Right hindlimb (tissue), 1 donor: ENCODE data around the gene NEMP1.

ENCODE experiments used
- DNase-seq: peaks from one replicate; pipeline ENCODE4 v3.0.0-alpha.2; 2018

NEMP1 gene

GRCh38 chr12:57106021-57106708 is 27.6 kb upstream of the NEMP1 start:
- DNase-seq = no peak

GRCh38 chr12:57105011-57105753 is 26.6 kb upstream of the NEMP1 start:
- no peak for DNase-seq

GRCh38 chr12:57104292-57104910 is 25.8 kb upstream of the NEMP1 start:
- no peak for DNase-seq

GRCh38 chr12:57103856-57104255 is 25.3 kb upstream of the NEMP1 start:
- no peak for DNase-seq

- DNase-seq = no peak
Measured at GRCh38 chr12:57101892-57102695, 23.5 kb upstream of the NEMP1 start.

- DNase-seq = no peak
Measured at GRCh38 chr12:57099766-57100165, 21.2 kb upstream of the NEMP1 start.

GRCh38 chr12:57099047-57099714 is 20.6 kb upstream of the NEMP1 start:
- no peak for DNase-seq

- no peak for DNase-seq
Measured at GRCh38 chr12:57098546-57098945, 20.0 kb upstream of the NEMP1 start.

GRCh38 chr12:57097554-57097835 is 18.9 kb upstream of the NEMP1 start:
- DNase-seq = no peak

- no peak for DNase-seq
Measured at GRCh38 chr12:57096748-57097553, 18.4 kb upstream of the NEMP1 start.

- no peak for DNase-seq
Measured at GRCh38 chr12:57096099-57096572, 17.5 kb upstream of the NEMP1 start.

- DNase-seq = no peak
Measured at GRCh38 chr12:57095440-57095839, 16.8 kb upstream of the NEMP1 start.

GRCh38 chr12:57094208-57095160 is 15.9 kb upstream of the NEMP1 start:
- no peak for DNase-seq

- peak; percentile 88 for DNase-seq
Measured at GRCh38 chr12:57093415-57094207, 15.0 kb upstream of the NEMP1 start.

GRCh38 chr12:57092876-57093414 is 14.4 kb upstream of the NEMP1 start:
- no peak for DNase-seq

- no peak for DNase-seq
Measured at GRCh38 chr12:57092529-57092862, 13.9 kb upstream of the NEMP1 start.

GRCh38 chr12:57091638-57092528 is 13.3 kb upstream of the NEMP1 start:
- no peak for DNase-seq

- DNase-seq = no peak
Measured at GRCh38 chr12:57090924-57091637, 12.5 kb upstream of the NEMP1 start.
